Fibroblast of skin of abdomen (primary cell): Measurements from ENCODE around the gene PEX5L.

Experiments
- DNase-seq: peaks from one replicate; pipeline ENCODE4 v3.0.0-alpha.2; 2013

Gene PEX5L

DNA sequence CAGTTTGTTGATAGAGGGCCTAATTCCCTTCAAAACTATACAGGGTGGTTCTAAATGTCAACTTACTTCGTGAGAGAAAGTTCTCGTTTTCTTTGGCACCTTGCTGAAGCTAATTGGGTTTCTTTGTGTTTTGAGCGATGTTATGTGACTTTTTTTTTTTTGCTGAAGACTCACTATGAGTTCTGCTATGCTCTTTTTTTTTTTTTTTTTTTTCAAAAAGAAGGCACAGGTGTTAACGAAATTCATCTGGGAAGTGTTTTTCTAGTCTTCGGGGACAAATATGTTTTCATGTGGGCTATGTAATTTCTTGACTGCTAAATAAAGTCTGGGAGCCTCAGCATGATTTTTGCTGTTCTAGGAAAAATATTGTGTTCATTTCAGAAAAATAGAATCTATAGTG lies 81.5 kb downstream of the PEX5L start:
- DNase-seq: no peak

DNA sequence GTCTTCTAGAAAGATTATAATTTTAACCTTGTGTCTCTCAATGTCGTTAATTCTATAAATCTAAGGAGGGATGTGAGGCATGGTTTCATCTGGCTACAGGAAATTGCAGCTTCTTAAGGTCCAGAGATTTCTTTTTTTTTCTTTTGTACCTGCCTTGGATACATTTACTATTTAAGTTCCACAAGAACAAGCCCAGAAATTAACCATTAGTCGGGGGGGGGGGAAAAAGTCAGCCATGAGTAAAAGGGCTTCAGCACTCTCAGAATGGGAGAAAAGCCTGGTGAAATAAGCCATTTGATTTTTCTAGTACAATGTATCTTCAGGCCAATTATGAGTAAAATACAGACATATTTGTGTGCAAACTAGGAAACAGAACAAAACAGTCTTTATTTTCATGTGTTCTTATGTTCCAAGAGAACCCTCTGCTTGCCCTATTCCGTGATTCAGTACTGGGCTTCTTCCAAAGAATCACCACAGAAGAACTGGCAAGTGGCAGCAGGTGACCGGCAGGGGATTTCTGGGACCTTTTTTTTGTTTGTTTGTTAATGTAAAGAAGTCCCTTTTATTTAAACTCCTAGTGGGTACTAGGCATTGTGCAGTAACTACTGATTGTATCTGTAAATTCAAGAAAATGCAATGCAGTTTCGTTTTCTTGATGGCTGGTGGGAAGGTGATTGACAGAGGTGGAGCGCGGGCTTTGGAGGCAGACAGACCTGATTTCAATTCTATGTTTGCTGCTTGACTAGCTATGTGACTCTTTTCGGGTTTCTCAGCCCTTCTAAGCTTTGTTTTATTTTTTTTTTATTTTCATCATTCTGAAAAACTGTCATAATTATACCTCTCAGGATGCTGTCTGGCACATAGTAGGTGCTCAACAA lies 82.5 kb downstream of the PEX5L start:
- no peak for DNase-seq

DNA sequence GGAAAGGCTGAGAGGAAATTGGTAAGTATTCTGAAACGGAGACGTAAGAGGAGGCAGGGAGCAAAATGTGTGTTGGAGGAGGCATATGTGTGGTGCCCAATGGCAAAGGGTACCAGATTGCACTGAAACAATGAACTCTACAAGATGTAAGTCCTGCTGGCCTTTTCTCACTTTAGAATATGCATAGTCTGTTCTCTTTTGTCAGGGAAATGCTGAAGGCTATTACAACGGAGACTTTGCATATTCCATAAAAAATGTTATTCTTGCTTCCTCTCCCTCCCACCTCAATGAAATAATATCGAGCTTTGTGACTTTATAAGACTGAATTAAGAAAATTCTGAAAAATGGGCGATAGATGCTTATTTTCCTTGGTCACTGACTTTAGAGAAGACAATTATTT lies 85.9 kb downstream of the PEX5L start:
- DNase-seq: no peak

DNA sequence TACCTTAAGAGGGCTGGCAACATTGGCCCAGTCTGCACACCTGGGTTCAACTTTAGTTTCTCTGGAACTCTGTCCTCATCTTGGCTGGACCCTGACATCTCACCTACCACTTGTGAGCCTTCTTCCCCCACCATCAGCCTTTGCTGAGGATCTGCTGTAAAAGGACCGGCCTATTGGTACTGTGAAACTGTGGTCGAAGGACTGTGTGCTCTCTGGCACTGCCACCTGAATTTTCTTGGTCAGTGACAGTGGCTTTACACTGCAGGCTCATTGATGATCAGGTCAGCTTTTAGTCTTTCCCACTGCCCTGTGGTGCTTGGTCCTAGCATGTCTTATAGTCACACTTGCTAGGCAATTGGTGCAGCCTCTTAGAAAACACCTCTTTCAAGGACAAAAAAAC lies 86.9 kb downstream of the PEX5L start:
- no peak for DNase-seq

DNA sequence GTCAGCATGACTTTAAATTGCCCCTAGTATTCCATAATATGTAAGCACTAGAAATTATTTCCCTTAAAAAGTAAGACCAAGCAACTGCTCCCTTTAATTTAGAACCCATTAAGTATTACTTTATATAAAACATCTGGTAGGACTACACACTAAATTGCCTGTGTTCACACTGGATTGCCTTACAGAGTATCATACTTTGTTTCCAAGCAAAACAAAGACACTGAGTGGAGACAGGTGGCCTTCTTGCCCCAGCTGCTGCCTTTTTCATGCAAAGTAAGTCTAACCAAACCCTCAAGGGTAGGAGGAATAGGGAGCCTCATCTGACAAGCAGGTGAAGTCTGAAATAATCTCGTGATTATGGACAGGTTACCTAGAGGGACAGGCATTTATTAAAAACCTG lies 87.3 kb downstream of the PEX5L start:
- DNase-seq: no peak

DNA sequence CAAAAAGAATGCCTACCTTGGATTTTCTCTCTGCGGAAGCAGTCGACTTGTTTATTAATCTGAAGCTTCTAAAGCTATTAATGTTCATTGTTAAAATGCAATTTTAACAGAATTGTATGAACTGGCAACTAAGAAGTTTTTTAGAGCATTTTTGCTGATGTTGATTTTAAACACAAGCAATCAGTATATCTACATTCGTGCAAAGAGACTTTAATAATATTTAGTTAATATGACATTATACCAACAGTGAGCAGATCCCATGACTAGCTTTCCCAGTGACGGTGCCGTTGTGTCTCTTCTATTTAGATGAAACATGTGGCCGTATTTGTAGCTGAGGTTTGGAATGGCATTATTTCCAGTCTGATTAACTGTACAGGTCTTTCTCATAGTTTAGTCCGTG lies 88.0 kb downstream of the PEX5L start:
- no peak for DNase-seq

DNA sequence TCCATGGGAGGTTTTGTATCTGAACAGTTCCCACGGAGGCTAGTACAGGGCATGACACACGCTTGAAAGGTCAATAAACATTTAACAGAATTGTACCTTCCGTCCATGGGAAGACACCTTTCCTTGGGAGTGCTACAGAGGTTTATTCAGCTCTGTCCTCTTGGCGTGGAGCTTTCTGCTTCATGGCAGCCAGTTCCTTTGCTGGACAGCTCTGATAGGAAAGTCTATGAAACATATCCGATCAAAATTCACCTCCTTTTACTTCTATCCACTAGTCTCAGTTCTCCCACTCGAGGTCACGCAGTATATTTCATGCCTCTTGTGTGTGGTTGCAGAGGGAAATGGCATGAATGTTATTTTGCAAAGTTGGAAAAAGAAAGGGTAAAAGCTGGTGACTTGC lies 91.2 kb downstream of the PEX5L start:
- DNase-seq: no peak

DNA sequence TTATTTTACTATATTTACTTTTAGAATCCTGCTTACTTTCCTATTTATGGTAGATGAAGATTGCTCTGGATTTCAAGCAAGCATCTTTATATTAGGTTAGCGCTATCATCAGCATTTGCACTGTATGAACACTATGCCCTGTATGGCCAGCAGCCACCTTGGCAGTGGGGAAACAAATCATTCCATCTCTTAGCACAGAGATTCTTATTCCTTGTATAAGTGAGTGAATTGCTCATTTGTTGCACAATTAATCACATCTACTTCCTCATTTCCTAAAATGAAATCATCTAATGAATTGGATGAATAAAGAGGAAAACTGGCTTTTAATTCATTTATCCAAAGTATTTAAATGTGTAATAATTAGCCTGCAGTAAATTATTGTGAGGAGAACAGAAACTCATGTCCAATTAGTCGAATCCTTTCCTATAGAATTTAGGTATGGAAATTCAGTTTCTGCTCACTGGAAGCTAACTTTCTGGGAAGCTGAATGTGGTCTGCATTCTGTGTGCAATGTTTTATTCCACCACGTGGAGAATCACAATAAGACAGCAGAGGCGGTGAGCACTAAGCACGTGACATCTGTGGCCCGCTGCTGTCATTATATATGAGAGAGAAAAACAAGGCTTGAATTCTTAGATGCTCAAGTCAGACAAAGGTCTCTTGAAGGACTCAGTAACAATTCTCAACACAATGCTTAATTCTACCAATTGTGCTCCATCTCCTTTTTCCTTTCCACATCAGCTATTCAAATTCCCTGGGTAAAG lies 93.4 kb downstream of the PEX5L start:
- no peak for DNase-seq

DNA sequence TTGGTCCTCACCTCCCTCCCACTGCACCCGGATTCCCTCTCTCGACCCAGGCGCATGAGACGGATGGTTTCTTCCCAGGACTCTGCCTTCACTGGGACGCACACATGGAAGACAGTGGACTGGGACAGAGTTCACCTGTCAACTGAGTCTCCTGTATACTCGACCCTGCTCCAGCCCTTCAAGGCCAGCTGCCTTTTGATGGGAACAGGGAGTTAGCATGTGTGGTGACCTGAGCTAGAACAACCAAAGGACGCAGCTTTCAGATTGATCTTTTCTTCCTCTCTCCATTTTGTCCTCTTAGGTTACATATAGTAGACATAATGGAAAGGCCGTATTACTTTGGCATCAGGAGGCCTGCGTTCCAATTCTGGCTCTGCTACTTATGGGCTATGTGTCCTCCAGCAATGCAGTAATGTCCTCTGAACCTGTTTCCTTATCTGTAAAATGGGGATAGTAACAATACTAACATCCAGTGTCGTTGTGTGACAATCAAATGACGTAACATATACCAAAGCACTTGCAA lies 94.1 kb downstream of the PEX5L start:
- DNase-seq: no peak

DNA sequence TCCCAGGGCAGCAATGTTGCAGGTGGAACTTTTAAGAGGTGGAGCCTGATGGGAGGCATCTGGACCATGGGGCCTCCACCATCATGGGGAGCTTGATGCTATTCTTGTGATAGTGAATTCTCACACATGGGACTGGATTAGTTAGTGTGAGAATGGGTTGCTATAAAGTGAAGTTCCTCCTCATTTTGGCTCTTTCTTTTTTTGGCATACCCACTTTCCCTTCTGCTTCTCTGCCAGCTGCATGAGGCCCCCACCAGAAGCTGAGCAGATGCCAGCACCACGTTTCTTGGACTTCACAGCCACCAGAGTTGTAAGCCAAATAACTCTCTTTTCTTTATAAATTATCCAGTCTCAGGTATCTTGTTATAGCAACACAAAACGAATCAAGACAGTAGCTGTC lies 101.0 kb downstream of the PEX5L start:
- no peak for DNase-seq

DNA sequence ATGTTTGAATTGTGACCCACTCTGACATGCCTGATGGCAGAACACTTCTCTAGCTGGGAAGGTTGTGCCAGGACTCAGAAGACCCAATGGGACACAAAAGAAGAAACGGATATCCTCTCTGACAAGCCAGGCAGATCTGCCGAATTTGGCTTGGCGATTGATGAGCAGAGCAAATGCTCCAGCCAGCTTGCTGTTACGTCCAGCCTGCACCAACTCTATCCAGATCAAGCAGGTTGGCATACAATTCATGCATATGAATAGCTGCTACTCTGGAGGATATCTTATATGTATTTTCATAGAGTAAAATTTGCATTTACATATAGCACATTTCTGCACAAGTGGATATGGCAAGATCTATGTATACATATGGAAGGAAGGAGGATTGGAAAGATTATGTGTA lies 102.8 kb downstream of the PEX5L start:
- DNase-seq: no peak

DNA sequence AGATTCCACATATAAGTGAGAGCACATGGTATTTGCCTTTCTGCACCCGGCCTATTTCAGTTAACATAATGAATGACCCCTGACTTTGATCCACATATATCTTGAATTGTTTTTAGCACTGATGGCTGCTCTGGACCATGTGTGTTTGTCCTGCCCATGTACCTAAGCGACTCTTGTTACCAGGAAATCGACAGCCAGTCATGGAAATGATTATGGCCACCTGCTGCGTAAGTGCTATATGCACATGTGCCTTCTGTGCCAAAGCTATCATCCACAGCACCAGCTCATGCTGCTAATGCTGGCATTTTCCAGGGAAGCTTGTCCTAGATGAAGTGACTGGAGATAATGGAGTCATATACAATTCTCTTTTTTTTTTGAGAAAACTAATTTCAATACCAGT lies 103.7 kb downstream of the PEX5L start:
- no peak for DNase-seq

DNA sequence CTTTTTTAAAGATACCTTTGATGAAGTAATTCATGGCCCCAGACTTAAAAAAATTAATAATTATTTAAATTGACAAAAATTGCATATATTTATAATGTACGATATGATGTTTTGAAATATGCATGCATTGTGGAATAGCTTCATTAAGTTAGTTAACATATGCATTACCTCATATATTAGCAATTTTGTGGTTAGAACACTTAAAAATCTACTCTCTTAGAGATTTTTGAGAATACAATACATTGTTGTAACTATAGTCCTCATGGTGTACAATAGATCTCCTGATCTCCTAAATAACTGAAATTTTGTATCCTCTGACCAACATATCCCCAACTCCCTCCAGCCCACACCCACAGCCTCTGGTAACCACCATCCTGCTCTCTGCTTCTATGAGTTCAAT lies 104.1 kb downstream of the PEX5L start:
- no peak for DNase-seq

DNA sequence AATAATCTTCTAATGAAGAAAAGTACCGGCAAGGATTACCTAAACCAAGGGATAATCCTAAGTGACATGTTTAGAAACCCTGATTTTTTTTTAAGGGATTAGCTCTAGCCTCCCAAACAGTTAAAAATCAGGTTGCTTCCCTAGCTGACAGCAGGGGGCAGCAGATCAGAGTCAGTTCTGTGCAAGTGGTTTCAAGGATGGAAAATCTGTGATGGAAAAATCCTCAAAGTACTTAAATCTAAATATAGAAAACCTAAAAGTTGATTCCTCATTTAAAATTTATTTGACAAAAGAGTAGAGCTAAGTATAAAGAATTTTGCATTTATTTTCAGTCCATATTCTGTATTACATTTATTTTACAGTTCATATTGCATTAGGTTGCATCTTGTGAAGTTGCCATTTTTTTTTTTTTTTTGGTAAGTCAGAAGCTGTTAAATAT lies 107.6 kb downstream of the PEX5L start:
- peak; percentile 56 for DNase-seq

DNA sequence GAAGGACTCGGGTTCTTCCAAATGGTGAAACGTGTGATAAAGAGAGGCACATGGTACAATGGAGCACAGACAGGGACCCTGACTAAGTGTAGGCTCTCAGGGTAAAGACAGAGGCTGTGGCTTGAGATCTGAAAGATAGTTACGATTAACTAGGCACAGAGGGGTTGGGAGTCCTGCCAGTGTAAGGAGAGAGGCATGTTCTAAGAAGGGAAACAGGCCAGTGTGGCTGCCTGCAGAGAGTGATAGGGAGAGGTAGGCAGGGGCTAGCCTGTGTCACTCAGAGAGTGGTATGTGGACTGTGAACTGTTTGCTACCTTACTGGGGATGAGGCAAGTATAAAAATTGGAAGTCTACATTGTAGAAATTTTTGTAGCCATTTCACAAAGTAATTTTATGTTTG lies 109.5 kb downstream of the PEX5L start:
- no peak for DNase-seq

DNA sequence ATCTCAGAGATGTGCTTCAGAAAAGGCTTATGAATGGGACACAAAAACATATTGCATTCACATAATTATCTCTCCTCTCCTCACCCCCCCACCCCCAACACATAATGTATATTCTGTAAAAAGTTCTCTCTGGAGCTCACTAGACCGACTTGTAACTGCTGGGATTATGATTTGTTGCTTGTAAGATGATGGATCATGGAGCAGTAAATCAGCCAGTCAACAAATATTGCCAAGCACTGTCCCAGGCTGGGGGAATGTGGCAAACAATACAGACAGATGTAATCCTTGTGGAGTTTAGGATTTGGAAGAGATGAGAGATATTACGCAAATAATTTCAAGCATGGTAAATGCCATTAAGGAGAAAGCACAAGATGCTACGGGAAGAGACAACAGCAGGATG lies 114.8 kb downstream of the PEX5L start:
- no peak for DNase-seq

DNA sequence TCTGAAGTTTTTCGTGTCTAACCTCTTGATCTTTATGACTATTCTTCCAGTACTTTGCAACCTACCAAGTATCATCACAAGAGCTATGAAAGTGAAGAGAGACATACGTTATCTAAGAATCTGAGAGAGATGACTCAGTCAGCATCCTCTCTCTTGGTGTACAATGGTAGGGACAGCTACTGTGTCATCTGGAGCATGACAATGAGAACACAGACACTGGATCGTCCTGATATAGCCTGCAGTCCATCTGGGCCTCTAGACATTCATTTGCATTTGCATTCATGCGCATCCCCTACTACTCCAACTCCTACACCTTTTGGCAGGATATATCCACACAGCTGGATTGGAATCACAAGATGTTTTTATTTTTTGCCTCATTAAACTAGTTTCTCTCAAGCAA lies 115.2 kb downstream of the PEX5L start:
- no peak for DNase-seq

DNA sequence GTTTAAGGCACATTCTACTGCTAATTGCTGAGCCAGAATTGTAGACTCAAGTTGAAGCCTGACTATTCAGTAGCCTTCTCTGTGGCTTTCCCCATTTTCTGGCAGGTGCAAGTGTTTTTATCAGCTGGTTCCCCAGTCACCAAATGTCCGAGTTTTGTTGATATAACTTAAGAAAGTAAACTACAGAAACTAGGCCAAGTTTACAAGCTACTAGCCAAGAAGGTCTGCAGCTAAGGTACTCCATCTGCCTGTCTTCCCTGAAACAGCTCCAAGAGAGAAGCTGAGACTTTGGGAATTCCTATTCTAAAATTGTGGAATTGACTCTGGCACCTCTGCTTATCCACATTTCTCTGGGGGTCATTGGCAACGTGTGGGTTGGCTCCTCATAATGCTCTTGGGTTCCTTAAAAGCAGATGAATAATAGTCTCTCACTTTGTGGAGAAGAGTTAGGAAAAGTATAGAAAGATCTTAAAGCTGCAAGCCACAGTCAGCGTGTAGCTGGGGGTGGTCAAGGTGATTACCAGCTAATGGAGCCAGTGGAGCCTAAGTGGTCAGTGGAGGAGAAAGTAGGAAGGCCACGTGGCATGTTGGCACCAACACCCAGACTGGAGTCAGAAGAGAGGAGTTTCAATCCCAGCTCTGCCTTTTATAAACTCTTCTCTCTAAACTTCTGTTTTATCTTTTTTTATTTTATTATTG lies 128.8 kb downstream of the PEX5L start:
- DNase-seq: no peak

DNA sequence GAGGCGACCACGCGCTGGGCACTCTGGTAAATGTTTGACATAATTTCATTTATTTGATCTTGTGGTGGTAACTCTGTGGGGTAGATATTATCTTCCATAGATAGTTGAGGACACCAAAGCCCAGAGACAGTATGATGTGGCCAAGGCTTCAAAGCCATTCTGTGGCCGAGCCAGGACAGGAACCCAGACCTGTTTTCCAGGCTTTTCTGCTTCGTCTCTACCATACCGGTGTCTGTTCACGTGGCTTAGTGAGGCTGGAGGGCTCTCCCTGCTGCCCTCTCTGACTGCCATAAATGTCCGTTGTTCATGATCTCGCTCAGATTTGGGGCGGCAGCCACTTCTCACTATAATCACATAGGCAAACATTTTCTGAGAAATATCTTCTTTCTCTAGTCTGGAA lies 134.7 kb downstream of the PEX5L start:
- DNase-seq: no peak

DNA sequence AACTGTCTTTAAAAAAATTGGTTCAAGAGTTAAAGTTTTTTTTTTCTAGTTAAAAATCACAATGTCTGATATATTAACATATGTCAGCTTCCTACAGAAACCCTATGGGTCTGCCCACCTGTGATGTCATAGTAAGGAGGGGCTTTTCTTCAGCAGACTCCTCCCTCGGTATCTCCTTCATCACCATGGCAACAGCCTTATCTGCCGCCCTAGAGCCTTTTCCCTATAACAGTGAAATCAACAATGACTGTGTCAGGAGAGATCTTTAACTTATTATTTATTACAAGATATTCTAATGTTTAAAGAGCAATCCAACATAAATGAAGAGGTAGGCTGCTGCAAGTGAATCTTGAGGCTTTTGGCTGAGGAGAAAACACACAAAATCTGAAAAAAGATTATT lies 138.7 kb downstream of the PEX5L start:
- peak; percentile 42 for DNase-seq

DNA sequence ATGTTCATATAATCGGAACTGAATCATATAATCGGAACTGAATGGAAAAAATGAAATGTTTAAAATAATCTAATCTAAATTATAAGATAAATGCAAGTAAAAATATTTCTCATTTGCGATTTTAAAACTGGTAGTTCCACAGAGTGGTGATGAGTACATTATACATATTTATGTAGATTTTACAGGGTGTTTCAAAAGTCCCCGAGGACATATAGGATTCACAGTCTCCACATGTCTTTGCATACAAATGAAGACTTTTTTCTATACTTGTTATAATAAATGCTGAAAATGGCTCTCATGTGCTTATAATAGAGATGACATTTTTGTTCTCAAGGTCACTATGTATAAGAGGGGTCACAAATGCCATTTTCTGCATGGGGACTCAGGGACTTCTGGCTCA lies 139.5 kb downstream of the PEX5L start:
- no peak for DNase-seq

DNA sequence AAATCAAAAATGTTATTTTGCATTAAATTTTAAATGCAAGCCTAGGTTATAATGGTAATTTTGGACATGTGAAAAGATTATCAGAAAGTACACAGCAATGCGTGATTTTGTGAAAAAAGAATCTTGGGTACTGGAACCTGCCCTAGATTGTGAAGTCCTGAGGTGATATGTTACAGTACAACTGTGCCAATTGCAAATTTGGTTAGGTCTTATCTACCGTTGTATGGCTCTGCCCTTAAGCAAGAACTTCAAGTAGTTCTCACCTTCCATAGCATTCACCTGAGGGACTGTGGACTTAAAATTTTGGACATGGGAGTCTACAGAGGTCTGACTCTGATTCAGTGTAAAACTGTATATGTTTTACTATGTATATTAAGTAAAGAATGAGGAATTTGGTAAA lies 140.2 kb downstream of the PEX5L start:
- DNase-seq: no peak

DNA sequence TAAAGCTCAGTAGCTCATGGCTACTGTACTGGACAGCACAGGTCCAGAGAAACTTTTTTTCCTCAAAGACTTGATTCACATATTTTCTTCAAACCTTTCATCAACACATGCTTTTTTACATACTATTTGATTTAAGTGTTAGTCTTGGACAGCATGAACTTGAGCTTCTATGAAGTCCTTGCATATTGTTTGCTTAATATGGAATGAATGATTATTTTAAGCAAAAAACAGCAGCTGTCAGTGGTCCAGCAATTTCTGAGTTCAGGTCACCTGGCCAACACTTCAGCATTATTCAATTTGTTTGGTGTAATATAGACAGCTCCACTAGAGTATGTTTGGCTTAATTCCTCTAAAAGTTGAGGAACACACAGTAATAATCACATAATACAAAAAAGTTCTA lies 141.4 kb downstream of the PEX5L start:
- DNase-seq: no peak
